ENCODE measurements around the gene TLCD1.

DNA sequence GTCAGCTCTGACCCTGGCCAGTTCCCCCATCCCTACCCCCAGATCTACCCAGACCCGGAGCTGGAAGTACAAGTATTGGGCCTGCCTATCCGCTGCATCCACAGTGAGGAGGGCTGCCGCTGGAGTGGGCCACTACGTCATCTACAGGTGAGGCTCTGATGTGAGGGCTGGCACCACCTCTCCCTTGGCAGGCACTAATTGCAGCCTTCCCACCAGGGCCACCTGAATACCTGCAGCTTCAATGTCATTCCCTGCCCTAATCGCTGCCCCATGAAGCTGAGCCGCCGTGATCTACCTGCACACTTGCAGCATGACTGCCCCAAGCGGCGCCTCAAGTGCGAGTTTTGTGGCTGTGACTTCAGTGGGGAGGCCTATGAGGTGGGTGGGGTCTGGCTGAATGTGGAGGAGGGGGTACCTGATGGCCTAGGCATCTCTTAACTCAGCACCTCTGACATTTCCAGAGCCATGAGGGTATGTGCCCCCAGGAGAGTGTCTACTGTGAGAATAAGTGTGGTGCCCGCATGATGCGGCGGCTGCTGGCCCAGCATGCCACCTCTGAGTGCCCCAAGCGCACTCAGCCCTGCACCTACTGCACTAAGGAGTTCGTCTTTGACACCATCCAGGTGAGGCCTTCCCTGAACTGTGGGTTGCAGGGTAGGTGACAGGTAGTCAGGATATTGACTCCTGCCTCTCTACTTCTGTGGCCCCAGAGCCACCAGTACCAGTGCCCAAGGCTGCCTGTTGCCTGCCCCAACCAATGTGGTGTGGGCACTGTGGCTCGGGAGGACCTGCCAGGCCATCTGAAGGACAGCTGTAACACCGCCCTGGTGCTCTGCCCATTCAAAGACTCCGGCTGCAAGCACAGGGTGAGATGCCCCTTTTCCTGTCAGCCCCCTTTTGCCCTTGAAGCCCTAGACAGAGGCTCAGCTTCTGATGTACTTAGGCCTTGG, 22.0 kb upstream of the TLCD1 start:
- TF ChIP-seq, protein P1, sequence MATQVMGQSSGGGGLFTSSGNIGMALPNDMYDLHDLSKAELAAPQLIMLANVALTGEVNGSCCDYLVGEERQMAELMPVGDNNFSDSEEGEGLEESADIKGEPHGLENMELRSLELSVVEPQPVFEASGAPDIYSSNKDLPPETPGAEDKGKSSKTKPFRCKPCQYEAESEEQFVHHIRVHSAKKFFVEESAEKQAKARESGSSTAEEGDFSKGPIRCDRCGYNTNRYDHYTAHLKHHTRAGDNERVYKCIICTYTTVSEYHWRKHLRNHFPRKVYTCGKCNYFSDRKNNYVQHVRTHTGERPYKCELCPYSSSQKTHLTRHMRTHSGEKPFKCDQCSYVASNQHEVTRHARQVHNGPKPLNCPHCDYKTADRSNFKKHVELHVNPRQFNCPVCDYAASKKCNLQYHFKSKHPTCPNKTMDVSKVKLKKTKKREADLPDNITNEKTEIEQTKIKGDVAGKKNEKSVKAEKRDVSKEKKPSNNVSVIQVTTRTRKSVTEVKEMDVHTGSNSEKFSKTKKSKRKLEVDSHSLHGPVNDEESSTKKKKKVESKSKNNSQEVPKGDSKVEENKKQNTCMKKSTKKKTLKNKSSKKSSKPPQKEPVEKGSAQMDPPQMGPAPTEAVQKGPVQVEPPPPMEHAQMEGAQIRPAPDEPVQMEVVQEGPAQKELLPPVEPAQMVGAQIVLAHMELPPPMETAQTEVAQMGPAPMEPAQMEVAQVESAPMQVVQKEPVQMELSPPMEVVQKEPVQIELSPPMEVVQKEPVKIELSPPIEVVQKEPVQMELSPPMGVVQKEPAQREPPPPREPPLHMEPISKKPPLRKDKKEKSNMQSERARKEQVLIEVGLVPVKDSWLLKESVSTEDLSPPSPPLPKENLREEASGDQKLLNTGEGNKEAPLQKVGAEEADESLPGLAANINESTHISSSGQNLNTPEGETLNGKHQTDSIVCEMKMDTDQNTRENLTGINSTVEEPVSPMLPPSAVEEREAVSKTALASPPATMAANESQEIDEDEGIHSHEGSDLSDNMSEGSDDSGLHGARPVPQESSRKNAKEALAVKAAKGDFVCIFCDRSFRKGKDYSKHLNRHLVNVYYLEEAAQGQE (IDR thresholded peaks at IDR 0.05): no peak
- TF ChIP-seq POLR2A (IDR thresholded peaks at IDR 0.05; ENCODE audit: low read length): no peak
- TF ChIP-seq, protein P2, sequence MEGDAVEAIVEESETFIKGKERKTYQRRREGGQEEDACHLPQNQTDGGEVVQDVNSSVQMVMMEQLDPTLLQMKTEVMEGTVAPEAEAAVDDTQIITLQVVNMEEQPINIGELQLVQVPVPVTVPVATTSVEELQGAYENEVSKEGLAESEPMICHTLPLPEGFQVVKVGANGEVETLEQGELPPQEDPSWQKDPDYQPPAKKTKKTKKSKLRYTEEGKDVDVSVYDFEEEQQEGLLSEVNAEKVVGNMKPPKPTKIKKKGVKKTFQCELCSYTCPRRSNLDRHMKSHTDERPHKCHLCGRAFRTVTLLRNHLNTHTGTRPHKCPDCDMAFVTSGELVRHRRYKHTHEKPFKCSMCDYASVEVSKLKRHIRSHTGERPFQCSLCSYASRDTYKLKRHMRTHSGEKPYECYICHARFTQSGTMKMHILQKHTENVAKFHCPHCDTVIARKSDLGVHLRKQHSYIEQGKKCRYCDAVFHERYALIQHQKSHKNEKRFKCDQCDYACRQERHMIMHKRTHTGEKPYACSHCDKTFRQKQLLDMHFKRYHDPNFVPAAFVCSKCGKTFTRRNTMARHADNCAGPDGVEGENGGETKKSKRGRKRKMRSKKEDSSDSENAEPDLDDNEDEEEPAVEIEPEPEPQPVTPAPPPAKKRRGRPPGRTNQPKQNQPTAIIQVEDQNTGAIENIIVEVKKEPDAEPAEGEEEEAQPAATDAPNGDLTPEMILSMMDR (IDR thresholded peaks at IDR 0.05): no peak
- TF ChIP-seq CBX2 (IDR thresholded peaks at IDR 0.05; ENCODE audit: borderline replicate concordance, low read depth): no peak
- no peak for TF ChIP-seq ZFP36 (IDR thresholded peaks at IDR 0.05; ENCODE audit: borderline replicate concordance, partially characterized antibody)
- TF ChIP-seq RFX5 (IDR thresholded peaks at IDR 0.05): no peak
- TF ChIP-seq MYC (IDR thresholded peaks at IDR 0.05; ENCODE audit: borderline replicate concordance, low read length): no peak
- TF ChIP-seq, protein P3, sequence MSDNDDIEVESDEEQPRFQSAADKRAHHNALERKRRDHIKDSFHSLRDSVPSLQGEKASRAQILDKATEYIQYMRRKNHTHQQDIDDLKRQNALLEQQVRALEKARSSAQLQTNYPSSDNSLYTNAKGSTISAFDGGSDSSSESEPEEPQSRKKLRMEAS (IDR thresholded peaks at IDR 0.05): no peak
